Stimulated activated CD8-positive, alpha-beta memory T cell treated with anti-CD3 and anti-CD28 coated beads, Interleukin-15, amount 100 ng/mL, for 24 hours (primary cell): ENCODE results near the gene TRIM69.
"Not testable (repeated sequence)": the region's sequence is repeated elsewhere in the genome, so short reads cannot be mapped to it uniquely, and the experiment has no call there.

Experiments used
- DNase-seq: peaks from one replicate; pipeline ENCODE4 v3.0.0-alpha.2; 2020; ENCODE audit warnings: low read depth

TRIM69 gene

GRCh38 chr15:44736181-44736765 is at the start of gene TRIM69:
Gene TRIM69, plus strand, starts transcription at chr15:44736528. Its CDS starts 177 bp downstream, at chr15:44736705.
- no peak for DNase-seq

GRCh38 chr15:44689318-44689717 is 47.0 kb upstream of the TRIM69 start:
- not testable (repeated sequence) for DNase-seq

- DNase-seq: not testable (repeated sequence)
Observed at GRCh38 chr15:44690245-44690644, 46.1 kb upstream of the TRIM69 start.

GRCh38 chr15:44692659-44693058 is 43.7 kb upstream of the TRIM69 start:
- DNase-seq: no peak

GRCh38 chr15:44694416-44694815 is 41.9 kb upstream of the TRIM69 start:
- no peak for DNase-seq

- DNase-seq: no peak
Observed at GRCh38 chr15:44695294-44695693, 41.0 kb upstream of the TRIM69 start.

GRCh38 chr15:44697014-44697413 is 39.3 kb upstream of the TRIM69 start:
- DNase-seq: no peak

- DNase-seq: no peak
Observed at GRCh38 chr15:44698641-44699040, 37.7 kb upstream of the TRIM69 start.

- DNase-seq: not testable (repeated sequence)
Observed at GRCh38 chr15:44700676-44701075, 35.7 kb upstream of the TRIM69 start.

GRCh38 chr15:44705986-44706385 is 30.3 kb upstream of the TRIM69 start:
- DNase-seq: no peak

GRCh38 chr15:44706401-44706800 is 29.9 kb upstream of the TRIM69 start:
- no peak for DNase-seq

GRCh38 chr15:44706946-44707636 is 29.2 kb upstream of the TRIM69 start:
- DNase-seq: no peak

GRCh38 chr15:44710236-44711095 is 25.9 kb upstream of the TRIM69 start:
- no peak for DNase-seq

- DNase-seq: peak; percentile 93
Observed at GRCh38 chr15:44711096-44711742, 25.1 kb upstream of the TRIM69 start, which contains the start of the genes B2M and PATL2. Gene B2M, plus strand, starts transcription at chr15:44711517. Its CDS starts 30 bp downstream, at chr15:44711547. Gene PATL2, minus strand, starts transcription at chr15:44711323. Its CDS starts 34,833 bp downstream, at chr15:44676490.

- no peak for DNase-seq
Observed at GRCh38 chr15:44711743-44712345, 24.5 kb upstream of the TRIM69 start.

- DNase-seq: no peak
Observed at GRCh38 chr15:44712346-44713005, 23.9 kb upstream of the TRIM69 start.

GRCh38 chr15:44713006-44713966 is 23.0 kb upstream of the TRIM69 start:
- no peak for DNase-seq

- no peak for DNase-seq
Observed at GRCh38 chr15:44715142-44715796, 21.1 kb upstream of the TRIM69 start.

- DNase-seq: no peak
Observed at GRCh38 chr15:44715797-44716334, 20.5 kb upstream of the TRIM69 start.
